GM19452 (cell line): Measurements from ENCODE around the gene HIPK3.
"Not testable (repeated sequence)": the region's sequence is repeated elsewhere in the genome, so short reads cannot be mapped to it uniquely, and the experiment has no call there.

Source experiments
- ATAC-seq: cut with Tn5 transposase; IDR thresholded peaks from one replicate; pipeline ENCODE4 v1.9.1; 2021; ENCODE audit not compliant: unreplicated experiment

The HIPK3 gene

DNA sequence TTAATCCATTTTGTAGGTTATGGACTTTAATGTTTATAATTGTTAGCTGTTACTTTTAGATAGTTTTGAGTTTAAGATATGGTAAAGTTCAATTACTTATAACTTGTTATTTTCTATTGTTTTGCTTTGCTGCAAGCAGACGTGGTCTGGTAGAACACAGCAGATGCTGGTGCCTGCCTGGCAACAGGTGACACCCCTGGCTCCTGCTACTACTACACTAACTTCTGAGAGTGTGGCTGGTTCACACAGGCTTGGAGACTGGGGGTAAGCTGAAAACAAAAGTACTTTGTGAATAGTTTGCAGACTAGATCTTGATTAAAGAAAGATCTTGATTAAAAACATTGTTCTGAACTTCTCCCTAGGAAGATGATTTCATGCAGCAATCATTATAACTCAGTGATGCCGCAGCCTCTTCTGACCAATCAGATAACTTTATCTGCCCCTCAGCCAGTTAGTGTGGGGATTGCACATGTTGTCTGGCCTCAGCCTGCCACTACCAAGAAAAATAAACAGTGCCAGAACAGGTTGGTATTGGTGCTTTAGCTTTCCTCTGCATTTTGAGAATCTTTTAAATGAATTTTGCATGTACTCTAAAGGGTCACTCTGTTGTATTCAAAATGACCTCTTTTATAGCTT, 90.4 kb downstream of the HIPK3 start:
- ATAC-seq: peak; percentile 81

DNA sequence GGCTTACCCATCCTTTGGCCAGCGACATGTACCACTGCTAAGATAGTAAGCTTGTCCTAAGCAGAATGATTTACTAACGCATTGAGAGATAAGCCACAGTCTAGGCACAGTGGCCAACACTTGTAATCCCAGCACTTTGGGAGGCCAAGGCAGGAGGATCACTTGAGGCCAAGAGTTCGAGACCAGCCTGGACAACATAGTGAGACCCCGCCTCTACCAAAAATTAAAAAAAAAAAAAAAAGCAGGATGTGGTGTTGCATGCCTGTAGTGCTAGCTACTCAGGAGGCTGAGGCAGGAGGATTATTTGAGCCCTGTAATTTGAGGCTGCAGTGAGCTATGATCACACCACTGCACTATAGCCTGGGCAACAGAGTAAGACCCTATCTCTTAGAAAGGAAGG, 93.1 kb downstream of the HIPK3 start:
- no peak for ATAC-seq

DNA sequence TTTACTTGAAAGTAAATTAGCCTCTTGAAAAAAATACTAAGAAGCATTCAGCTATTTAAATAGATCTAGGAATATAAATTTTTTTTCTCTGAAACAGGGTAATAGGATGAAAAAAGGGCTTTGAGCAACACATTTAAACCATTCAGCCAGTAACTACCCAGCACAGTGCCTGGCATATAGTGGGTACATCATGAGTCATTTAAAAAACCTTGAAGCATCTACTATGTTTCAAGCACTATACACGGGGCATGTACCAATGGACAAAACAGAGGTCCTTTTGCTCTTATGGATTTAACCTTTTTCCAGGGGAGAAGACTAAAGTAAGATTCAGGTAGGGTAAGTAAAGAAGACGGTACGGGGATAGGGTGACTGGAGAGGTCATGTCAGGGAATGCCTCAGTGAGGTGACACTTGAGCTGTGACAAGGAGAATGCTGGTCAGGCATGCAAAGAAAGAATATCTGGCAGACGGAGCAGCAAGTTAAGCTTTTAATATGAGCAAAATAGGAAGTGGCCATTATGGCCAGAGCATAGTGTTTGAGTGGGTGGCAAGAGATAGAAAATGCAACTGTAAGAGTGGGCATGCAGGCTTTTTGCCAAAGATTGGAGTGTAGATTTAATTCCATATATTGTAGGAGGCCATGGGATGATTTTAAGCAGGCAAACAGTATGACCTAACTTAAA, 101.1 kb downstream of the HIPK3 start:
- no peak for ATAC-seq

DNA sequence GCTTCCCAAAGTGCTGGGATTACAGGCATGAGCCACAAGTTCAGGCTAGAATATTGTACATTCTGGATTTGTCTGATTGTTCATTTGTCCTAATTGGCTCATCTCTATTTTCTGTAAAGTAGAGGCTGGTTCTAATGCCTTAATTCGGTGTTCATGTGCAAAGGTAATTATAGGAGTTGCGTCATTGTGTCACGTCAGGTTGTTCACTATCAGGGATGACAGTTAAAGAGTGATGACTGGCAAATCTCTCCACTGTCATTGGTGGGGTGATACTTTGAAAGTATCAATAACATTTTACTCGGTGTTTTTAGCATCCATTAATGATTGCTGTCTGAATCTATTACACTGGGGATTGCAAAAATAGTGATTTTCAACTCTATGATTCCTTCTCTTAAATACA, 103.5 kb downstream of the HIPK3 start:
- no peak for ATAC-seq

DNA sequence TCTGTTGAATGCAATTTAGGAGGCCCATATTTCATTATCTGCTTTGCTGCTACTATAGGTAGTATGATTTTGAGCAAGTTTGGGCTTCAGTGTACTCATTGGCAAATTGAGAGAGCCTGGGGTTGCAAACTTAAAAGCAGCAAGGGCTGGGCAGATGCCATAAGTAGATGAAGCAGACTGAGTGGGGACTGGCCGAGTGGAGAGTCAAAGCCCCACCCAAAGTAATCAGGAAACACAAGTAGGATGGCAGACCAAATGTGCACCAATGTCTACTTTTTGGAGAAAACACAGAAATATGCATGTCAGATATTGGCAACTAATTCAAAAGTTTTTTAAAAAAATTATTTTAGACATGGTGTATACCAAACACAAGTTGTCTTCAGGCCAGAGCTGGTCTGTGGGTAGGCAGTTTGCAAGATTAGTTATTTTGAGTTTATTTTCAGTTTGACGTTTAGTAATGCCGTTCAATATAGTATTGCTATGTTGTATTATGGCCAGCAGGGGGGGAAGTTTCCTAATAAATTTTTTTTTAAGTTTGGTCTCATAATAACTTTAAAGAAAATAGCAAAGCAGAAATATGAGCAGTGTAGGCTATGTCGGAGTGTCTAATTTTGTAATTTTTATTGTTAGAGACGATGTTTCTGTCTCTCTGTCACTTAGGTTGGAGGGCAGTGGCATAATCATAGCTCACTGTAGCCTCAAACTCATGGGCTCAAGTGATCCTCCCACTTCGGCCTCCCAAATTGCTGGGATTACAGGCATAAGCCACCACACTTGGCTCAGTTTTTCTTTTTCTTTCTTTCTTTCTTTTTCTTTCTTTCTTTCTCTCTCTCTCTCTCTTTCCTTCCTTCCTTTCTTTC, 105.1 kb downstream of the HIPK3 start:
- ATAC-seq: no peak

DNA sequence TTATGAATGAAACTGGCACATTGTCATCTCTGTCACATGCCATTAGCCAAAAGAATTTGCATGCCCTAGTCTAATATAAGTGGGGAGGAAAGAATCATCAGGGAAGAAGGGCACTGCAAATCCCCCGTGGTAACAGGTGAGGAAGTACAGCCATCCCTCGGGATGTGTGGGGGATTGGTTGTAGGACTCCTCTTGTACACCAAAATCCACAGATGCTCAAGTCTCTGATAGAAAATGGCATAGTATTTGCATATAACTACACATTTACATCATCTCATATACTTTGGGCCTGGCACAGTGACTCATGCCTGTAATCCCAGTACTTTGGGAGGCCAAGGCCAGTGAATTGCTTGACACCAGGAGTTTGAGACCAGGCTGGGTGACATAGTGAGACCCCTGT, 109.7 kb downstream of the HIPK3 start:
- ATAC-seq: no peak

DNA sequence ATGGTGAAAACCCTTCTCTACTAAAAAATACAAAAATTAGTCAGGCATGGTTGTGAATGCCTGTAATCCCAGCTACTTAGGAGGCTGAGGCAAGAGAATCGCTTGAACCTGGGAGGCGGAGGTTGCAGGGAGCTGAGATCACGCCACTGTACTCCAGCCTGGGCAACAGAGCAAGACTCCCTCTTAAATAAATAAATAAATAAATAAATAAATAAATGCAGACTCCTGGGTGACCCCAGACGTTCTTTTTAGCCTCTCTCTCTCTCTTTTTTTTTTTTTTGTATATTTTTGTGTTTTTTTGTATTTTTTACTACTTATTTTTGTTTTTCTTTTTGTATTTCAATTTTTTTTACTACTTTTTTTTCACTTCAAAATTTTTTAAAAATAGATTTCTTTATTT, 111.3 kb downstream of the HIPK3 start:
- ATAC-seq: not testable (repeated sequence)

DNA sequence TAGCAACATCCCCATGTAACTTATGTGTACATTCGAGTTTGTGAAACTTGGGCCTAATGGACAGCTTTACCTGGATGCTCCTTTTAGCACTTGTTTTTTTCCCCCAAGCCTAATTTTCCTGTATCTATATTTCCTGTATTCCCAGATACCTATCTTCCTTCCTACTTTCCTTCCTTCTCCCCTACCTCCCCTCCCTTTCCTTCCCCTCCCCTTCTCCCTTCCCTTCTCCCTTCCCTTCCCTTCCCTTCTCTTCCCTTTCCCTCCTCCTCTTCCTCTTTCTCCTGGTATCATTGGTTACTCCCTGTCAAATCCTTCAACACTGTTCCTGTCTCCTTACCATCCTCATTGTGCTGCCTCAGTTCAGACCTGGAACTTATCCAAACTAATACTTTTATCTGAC, 111.8 kb downstream of the HIPK3 start:
- no peak for ATAC-seq

DNA sequence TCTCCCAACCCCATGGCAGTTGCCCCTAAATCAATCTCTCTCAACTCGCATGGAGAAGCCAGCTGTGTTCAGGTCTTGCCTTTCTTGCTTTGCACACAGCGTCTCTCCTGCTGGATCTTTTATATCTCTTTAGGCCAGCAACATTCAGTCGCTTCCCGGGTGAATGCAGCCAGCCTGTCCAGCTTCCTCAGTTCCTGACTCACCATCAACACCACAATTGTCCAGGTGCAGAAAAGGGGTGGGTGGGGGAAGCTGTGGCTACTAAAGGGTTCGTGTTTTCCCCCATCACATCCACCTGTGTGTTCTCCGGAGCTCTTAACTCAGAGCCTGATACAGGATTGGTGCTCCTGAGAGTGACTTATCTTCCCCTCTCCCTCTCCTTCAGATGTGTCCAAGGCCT, 116.5 kb downstream of the HIPK3 start:
- ATAC-seq: no peak

DNA sequence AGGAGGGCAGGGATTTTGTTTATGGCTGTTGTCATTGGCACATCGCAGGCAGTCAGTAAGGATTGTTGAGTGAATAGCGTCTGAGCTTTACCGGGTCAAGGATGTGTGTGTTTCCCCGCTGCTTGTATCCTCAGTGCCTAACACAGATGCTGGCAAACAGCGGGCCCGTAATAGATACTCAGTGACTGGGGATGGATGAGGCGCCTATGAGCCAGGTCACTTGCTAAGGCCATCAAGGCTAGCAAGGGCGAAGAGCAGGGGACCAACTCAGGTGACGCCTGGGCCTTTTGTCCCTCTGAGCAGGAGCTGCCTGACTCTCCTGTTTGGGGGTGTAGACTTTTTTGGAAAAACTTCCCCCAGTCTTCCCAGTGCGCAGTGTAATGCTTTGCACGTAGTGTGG, 118.1 kb downstream of the HIPK3 start:
- no peak for ATAC-seq

DNA sequence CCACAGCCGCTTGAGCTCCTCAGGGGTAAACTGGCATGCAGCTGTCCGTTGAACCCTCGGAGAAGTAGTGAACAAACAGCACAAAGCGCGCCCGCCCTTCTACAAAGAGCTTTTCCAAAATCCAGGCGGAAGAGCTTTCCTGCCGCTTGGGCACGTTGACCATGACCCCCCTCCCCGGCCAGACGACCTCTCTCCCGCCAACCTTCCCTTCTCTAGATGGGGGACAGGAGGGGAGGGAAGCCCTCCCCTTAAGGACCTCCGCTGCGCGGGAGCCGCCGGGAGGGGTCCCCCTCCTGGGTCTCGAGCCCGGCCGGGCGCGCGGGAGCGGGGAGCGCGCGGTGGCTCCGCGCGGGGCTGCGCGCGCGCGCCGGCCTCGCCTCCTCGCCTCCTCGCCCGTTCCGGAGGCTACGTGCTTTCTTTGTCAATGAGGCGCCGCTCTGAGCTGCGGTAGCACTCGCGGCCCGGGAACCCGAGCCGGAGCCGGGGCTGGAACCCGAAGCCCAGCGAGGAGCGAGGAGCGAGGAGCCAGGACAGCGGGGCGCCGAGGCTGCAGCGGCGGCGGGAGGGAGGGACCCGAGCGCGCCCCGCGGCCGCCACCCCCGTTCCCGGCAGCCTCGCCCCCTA, 118.6 kb downstream of the HIPK3 start, which contains the start of gene KIAA1549L:
Gene KIAA1549L (plus strand): TSS at position 421 of the 624 bp plus-strand sequence.
- ATAC-seq: no peak

DNA sequence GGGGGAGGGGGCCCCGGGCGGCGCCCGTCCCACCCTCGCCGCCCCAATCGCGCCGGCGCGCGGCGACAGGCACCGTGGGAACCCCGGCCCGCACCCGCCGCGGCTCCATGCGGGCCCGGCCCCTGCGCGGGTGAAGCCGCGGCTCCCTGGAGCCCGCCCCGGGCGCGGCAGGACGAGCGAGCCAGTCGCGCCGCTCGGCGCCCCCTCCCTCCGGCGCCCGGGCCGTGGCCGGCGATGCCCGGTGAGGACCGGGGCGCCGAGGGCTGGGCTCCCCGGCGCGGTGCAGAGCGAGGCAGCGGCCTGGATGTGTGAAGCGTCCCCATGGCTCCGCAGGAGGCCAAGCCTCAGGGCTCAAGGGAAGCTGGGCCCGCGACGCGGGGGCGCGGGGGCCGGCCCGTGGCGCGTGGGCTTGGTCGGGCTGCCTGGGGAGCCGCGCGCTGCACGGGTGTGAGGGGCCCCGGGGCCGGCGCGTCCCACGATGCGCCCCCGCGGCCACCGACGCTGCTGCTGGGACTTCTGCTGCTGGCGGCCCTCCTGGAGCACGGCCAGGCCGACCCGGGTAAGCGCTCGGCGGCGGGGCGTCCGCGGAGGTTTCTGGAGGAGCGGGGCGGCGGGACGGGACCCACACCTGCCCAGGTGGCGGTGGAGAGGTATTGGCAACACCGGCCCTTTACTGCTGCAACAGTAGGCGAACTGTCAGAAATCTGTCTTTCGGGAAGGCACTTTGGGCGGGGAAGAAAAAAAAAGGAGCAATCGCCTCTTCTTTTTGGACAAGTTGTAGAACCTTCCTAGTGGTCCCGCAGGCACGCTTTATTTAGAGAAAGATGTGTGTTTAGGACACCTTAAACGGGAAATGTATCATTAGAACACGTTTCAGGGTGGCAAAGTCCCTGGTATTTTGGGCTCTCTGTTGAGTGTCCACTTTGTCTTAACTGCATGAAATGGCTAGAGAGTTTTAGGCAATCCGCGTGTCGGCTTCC, 119.4 kb downstream of the HIPK3 start:
- ATAC-seq: no peak

DNA sequence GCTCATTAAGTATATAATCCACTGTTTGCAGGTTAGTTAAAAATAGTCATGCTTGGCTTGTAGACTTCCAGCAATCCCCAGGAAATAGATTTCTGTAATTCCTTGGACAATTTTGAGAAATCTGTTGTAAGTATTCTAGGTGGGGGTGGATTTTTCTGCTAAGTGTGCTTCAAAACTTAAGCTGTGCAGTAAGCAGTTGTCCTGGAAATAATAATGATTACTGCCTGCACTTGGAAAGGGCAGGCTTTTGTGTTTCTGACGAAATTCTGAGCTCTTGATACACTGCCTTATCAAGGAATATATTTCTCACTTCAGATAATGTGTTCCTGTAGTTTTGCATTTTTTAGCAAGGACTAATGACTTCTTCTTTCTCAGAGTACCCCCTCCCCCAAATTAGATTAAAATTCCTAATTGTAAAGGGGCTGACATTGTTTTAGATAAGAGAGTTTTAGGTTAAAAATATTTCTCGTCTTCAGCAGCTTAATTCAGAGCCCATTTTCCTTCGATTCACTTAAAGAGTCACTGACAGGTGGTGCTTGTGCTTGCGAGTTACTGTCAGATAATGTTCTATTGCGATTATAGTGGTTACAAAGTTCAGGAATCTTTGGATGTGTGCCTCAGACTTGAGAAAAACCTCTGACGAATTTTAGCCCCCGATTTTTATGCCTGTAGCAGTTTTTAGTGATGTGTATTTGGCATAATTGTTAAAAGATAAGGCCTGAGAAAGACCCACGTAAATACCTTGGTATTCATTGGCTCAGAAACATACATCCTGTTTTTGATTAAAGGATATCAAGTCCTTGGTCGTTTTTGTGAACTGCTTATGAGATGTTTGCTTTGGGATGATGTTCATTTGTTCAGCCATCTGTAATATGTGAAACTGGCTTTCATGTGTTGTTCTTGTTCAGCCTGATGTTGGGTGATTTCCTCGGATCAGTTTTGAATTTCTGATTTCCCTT, 120.5 kb downstream of the HIPK3 start:
- ATAC-seq: no peak

DNA sequence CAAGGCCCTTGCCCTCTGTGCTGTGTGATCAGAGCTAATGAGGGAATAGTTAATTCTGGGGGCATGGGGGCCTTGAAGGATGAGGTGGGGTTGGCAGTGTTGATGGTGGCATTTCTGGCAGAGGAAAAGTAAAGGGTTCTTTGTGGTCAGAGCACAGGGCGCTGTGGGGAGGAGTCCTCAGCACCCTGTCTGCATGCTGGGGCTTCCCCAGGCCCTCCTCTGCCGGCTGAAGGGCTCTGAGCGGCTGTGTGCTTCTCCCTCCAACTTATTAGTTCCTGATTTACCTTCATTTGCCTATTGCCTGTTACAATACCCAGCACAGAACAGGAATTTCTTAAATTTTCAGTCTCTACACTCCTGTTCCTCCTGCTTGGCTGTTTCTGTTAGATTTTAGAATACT, 122.8 kb downstream of the HIPK3 start:
- ATAC-seq: peak; percentile 46

DNA sequence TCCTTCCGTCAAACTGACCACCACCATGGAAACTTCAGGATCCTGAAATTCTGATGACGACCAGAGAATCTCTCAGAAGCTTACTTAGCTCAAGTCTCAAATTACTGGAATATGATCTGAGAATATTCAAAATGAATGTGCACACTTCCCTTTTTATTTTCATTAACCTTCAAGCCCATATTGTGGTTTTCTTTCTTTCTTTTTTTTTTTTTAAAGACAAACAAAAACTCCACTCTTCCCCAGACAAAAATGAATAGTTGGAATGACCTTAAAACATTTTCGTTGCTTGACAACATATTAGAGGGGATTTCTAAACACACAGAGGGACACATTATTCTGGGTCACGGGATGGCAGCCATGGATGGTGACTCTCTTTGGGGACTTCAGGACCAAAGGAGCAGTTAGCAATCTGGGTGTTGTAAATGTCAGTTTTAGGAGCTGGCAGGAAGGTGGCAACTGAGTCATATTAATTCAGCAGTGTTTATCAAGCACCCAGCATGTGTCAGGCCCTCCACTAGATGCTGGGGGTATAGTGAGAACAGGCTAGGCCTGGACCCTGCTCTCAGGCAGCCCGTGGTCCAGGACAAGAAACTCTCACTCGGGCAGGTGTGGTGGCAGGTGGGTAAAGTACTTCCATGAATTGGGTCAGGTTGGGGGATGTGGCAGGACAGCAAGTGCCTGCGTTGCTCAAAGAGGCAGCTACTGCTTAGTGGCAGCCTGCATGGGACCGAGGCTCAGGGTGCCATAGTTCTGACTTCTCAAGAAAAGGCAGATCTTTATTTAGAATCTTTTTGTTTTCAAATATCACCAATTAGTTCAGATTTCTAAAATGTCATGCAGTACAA, 126.1 kb downstream of the HIPK3 start:
- ATAC-seq: no peak

DNA sequence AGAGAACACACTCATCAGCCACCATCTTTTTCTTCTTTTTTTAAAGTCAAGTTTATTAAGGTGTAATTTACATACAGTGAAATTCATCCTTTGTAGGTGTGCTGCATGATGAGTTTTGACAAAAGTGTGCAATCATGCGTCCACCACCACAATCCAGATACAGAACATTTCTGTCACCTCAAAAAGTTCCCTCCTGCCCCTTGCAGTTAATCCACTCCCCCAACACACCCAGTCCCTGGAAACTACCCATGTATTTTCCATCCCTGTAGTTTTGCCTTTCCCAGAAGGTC, 126.7 kb downstream of the HIPK3 start:
- ATAC-seq: no peak

DNA sequence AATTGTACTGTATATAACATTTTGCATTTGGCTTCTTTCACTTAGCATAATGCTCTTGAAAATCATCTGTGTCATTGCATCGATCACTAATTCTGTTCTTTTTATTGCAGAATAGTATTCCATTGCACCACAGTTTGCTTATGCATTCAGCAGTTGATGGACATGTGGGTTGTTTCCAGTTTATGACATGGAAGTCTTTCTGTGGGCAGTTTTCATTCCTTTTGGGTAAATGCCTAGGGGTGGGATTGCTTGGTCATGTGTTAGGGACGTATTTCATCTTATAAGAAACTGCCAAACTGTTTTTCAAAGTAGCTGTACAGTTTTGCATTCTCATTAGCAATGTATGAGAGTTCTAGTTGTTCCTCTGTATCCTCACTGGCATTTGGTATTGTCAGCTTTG, 127.0 kb downstream of the HIPK3 start:
- ATAC-seq: no peak

DNA sequence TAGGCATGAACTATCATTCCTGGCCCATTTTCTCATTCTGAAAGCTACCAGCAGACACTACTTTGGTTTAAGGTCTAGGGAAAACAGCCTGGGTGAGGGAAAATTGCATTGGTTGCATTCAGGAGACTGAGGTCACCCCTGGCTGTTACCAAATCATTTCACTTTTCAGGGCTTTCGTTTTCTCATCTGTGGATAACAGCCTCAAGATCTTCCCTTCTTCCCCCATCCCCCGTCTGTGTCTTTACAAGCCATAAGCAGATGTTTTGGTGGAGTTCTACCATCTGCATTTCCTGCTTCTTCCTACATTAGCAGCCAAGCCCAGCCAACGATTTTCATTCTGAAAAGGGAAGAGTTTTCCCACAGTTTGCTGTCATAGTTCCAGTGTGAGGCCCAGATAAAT, 130.4 kb downstream of the HIPK3 start:
- ATAC-seq: no peak

DNA sequence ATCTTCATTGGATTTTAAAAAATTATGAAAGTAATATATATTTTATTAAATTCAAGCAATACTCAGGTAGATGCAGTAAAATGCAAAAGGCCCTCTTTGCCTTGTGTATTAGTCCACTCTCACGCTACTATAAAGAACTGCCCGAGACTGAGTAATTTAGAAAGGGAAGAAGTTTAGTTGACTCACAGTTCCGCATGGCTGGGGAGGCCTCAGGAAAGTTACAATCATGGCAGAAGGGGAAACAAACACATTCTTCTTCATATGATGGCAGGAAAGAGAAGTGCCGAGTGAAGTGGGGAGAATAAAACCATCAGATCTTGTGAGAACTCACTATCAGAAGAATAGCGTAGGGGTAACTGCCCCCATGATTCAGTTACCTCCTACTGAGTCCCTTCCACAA, 130.8 kb downstream of the HIPK3 start:
- ATAC-seq: peak; percentile 41
